Measurements from ENCODE around the gene ALDOB.
"Not testable (repeated sequence)": the region's sequence is repeated elsewhere in the genome, so short reads cannot be mapped to it uniquely, and the experiment has no call there.

The ALDOB gene

DNA sequence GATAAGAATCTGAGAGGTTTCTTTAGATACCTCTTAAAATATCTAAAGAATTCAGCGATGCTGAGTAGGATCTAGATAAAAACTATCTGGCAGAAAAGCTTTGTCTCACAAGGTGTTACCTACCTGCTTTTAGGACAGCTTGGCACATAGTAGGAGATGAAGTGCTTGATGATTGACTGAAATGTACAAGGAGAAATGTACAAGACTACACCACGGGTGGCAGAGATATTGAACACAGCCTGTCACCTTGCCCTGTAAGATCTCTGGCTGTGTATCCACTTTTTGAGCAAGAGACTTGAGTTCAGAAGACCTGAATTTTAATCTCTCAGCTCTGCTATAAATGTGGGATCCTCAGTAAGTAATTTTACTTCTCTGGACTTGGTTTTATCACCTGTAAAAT, 15.7 kb downstream of the ALDOB start:
- no peak for DNase-seq

DNA sequence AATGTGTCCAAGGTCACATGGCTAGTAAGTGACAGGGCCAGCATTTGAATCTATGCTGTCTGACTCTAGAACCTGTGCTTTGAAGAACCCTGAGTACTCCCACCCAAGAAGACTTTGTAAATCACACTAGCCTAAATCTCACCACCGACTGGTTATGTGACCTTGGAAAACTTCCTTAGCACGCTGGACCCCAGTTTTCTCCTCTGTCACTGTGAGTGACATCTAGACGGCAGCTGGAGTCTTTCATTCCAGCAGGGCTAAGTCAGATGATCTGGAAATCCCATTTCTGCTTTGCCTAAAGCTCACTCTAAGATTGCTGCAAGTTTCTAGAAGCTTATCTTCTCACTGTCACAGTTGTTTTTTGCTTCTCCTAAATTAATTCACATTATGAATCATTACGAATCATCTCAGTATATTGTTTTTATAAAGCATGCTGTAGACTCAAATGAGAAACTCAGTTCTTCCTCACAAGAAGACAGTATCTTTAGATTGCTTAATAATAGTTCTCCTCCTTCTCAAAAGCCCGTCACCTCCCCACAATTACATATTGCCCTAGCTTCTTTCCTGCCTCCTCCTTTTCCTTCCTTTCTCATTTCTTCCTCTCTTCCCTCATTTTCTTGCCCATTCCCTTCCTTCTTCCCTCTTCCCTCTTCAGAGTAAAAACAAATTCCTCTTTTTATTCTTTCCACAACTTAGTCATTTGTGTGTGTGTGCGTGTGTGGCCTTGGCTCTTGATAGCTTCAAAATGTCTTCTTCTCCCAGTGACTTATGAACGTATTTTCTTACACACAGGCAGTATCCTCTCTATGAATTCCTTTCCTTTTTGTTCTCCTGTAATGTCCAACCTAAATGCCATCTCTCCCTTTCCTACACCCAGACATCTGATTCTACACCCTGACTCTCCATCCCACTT, 16.8 kb downstream of the ALDOB start:
- no peak for DNase-seq

DNA sequence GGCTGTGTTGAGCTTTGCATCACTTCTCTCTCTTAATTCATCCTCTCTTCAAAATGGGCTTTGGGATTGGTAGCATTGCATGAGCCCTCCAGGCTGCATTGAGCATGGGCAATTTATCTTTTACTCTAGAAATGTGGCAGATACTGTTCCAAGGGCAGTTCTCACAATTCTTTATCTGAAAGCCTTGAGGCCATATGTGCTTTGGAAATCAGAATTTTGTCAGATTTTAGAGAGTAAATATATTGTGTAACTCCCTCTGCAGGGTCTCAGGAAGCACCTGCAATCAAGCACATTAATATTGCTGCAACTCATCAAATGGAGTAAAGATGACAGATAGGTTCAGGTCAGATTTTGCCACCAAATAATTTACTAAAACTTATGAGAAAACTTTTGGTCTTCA, 17.6 kb downstream of the ALDOB start:
- no peak for DNase-seq

DNA sequence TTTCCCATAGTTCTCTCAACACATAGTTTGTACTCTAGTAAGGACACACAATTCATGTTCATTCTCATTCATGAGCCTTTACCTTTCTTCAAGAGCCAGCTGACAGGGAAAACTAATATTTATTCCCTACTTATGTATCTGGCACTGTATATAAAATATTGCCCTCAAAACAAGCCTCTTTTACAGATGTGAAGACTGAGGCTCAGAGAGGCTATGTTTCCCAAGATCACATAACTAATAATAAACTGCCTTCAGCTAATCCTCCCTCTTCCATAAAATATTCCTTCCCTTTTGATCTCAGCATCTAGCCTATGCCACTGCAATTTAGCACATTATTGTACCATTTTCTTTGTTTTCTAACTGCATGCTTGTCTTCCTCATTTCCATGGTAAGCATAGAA, 18.2 kb downstream of the ALDOB start:
- DNase-seq: no peak

DNA sequence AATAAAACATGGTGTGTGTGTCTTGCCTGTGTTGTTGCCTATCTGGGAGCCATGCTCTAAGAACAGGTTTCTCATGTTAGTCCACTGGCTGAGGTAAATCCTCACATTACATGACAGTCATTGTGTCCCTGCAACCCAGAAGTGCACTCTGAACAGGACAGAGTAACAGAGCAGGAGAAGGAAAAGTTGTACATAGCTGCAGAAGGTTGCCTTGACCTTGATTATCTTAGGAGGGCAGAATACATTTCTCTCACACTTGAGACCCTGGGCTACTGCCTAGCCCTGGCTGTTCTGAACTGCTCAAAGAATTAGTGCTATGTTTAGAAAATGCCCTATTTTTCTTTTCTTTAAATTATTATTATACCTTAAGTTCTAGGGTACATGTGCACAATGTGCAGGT, 20.0 kb downstream of the ALDOB start:
- no peak for DNase-seq

DNA sequence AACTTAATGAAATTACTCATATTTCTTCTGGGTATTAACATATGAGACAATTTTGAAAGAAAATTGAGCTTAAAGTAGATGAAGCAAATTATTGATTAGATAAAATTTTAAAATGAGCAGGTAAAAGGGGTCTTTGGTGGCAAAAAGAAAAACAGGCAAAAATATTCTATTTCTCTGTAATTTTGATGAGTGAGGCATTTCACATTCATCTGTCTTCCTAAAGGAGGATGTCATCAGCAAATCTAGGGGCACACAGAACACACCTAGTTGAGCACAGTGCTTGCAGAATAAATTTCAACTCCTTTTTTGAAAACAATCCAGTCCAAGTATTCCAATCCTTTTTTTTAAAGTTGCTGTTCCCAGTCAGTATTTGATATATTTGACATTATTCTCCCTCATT, 20.7 kb downstream of the ALDOB start:
- no peak for DNase-seq

DNA sequence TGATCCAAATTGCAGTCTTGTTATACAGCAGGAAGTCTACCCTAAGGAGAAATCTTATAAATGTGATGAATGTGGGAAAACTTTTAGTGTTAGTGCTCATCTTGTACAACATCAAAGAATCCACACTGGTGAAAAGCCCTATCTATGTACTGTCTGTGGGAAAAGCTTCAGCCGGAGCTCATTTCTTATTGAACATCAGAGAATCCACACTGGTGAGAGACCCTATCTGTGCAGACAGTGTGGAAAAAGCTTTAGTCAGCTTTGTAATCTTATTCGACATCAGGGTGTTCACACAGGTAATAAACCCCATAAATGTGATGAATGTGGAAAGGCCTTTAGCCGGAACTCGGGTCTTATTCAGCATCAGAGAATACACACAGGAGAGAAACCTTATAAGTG, 26.5 kb downstream of the ALDOB start:
- no peak for DNase-seq

DNA sequence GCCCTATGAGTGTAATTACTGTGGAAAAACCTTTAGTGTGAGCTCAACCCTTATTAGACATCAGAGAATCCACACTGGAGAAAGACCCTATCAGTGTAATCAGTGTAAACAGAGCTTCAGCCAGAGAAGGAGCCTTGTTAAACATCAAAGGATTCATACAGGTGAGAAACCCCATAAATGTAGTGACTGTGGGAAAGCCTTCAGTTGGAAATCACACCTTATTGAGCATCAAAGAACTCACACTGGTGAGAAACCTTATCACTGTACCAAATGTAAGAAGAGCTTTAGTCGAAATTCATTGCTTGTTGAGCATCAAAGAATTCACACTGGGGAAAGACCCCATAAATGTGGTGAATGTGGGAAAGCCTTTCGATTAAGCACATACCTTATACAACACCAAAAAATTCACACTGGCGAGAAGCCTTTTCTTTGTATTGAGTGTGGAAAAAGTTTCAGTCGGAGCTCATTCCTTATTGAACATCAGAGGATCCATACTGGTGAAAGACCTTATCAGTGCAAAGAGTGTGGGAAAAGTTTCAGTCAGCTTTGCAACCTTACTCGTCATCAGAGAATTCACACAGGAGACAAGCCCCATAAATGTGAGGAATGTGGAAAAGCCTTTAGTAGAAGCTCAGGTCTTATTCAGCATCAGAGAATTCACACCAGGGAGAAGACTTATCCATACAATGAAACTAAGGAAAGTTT, 27.0 kb downstream of the ALDOB start:
- DNase-seq: no peak

DNA sequence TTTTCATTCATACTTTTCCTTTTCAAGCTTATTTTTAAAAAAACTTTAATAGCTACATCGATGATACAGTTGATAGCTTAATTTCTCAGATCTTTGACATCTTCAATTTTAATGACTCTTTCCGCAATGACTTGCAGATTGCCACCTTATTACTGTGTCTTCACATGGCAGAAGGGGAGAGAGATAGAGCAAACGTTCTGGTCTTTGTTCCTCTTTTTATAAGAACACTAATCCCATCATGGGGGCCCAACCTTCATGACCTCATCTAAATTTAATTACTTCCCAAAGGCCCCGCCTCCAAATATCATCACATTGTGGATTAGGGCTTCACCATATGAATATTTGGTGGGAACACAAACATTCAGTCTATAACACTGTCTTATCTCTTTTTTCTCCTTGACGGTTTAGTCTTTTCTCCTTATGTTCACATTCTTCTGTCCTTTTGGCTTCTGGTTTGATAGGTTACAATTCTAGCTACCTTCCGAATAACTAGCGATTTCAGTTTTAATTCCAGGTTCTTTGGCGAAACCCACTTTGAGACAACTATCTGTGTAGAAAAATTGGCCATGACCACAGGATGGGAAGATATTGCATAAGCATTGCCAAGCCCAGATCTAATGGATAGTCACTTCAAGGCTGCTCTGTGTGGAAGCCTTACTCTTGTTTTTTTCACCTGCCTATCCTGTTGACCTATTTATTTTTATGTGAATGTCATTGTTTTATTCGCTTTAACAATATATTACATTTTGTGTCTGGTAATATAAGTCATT, 31.9 kb downstream of the ALDOB start:
- no peak for DNase-seq

DNA sequence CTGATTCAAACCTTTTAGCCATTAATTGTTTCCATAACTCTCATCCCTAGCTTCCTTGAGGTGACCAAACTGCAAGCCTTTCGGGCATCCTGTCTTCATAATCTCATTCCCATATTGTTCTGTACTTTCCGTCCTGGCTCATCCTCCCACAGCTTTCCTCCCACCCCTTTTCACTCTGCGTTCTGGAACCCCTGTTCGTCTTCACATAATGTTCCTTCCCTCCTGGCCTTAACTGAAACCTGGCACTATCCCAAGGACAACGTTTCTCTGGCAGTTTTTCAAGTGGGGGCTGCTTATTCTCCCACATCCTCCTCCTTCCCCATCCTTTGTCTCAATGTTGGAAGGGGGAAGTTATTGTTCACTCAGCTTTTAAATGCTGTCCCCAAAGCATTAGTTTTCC, 35.5 kb downstream of the ALDOB start:
- DNase-seq: no peak

DNA sequence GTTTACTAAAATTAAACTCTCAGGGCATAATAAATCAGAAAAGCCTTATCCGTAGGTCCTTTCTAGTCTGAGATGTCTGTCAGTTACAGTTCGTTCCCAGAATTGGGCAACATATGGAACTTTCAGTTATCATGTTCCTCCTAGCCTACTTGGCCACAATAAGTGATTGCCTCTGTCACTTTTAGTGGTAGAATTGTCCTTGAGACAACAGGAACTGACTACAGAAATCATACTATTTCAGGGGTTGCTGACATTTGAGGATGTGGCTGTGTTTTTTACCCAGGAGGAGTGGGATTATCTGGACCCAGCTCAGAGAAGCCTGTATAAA, 36.0 kb downstream of the ALDOB start:
- no peak for DNase-seq

DNA sequence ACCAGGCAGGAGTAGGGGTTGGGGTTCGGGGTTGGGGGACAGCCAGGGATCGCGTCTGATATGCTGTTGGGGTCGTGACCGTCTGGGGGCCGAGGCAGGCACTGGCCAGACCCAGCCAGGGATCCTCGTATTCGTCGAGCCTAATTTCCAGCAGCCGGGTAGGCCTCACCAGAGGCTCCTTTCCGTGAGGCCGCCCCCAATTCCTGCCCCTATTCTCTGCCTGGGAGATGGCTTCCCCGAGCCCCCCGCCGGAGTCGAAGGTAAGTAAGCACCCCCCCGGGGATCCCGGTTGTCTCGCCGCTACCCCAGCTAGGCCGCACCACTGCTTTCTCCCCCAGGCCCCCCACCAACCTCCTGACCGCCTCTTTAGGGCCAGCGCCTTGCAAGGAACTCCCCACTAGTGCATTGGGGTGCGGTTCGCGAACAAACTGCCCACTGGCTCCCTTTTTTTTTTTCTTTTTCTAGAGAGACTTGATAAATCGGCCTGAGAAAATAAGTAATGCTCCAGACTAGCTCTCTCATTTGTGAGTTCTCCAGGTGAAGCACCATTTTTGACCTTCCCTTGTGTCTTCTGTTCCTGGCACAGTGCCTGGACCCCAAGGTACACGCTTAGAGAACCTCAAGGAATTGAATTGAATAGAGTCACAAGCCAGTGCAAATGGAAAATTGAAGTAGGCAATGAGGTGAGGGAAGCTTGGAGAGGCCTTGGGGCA, 36.5 kb downstream of the ALDOB start:
- DNase-seq: no peak

DNA sequence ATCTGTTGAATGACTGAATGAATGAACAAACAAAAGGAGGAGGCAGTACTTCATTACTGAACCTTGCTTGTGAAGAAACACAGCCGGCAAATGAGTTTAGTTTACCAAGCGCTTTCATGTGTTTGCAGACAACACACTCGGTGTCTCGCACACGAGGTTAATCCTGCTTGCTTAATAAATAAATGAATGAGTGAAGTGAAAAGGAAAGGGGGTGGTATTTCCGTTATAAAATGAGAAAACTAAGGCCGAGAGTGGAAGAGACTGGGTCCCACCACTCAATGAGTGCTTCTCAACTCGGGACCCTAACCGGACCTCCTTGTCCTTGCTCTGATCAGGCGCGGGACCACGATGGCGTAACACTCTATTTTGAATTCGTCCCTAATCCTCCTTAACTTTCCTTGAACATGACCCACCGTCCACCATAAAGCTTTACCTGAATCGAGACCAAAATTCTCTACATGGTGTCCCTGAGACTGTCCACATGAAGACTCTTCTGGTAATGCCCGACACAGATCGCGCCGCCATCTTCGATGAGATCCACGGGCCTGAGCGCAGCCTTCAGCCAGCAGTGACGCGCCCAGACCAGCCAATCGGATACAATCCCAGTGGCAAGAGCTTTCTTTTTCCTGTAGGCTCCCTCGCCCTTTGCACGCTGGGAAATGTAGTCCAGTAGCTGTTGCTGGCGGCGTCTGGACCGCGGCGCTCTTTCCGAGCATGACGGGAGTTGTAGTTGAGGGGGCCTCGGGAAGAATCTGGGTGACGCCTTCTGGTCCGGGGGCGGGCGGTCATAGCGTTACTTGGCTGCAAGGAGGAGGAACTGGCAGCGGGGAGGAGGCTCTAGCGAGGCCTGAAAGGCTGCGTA, 37.3 kb downstream of the ALDOB start, which contains the start of the genes MRPL50 and ZNF189:
TSS of gene MRPL50 (minus strand) at position 551 of the 862 bp plus-strand sequence. CDS start at position 525, 26 bp downstream.
TSS of gene ZNF189 (plus strand) at position 784 of the 862 bp plus-strand sequence. CDS start 306 bp downstream, outside the sequence.
- DNase-seq: peak; percentile 96

DNA sequence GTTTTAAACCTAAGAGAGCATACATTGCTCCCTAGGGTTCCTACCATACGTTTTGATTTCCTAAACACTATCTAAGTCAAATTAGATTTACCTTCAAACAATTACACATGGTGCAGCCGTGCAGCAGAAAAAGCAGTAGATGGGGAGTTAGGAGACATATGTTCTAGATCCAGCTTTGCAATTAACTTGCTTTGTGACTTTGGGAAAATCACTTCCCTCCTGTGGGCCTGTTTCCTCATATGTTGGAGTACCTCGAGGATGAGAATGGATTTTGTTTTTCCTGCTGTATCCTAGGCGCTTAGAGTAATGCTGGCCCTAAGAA, 37.9 kb downstream of the ALDOB start:
- DNase-seq: no peak

DNA sequence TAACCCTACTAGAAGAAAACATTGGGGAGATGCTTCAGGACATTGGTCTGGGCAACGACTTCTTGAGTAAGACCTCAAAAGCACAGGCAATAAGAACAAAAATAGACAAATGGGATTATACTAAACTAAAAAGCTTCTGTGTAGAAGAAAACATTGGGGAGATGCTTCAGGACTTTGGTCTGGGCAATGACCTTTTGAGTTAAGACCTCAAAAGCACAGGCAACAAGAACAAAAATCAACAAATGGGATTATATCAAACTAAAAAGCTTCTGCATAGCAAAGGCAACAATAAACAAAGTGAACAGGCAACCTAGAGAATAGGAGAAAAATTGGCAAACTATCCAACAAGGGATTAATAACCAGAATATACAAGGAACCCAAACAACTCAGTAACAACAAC, 40.9 kb downstream of the ALDOB start:
- DNase-seq: no peak

DNA sequence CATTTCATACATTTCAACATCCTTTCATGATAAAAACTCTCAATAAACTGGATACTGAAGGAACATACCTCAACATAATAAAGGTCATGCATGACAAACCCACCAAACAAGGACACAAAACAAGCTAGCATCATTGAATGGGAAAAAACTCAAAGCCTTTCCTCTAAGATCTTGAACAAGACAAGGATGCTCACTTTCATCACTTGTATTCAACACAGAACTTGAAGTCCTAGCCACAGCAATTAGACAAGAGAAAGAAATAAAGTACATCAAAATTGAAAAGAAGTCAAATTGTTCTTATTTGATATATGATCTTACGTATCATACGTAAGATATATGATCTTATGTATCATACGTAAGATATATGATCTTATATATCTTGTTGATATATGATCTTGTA, 42.4 kb downstream of the ALDOB start:
- DNase-seq: no peak

DNA sequence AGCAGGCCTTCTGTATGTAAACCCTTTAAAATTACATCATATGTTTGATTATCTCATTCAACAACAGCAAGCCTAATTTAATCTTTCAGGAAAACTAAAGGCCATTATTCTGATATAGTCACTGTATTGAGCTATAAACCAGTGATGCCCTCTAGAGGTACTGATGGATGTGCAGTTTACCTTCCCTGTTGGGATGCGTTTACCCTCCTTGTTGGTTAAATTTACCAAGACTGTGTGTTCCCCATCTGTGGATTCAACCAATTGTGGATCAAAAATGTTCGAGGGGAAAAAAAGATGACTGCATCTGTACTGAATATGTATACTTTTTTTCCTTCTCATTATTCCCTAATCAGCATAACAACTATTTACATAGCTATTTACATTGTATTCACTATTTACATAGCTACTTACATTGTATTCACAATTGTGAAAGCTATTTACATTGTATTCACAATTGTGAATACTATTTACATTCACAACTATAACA, 47.0 kb downstream of the ALDOB start:
- DNase-seq: peak; percentile 36

DNA sequence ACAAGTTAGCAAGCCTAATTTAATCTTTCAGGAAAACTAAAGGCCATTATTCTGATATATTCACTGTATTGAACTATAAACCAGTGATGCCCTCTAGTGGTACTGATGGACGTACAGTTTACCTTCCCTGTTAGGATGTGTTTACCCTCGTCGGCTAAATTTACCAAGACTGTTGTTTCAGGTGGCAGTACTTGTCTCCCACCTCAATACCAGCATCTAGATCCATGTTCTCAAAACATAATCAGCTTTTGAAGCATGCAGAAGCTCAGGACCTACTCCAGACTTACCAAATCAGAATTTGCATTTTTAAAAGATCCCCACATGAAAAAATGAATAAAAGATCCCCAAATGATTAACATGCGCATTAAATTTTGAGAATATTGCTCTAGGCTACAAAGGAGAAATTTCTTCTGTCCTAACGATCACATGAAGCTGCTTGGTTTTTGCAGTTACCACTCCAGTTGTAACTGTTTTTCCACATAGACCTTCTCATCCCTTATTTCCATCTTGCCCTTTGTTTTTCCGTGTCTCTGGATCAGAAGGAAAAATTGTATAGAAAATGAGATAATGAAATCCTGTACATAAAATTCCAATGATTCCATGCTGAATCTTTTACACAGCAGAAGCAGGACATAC, 47.6 kb downstream of the ALDOB start:
- DNase-seq: peak; percentile 58

DNA sequence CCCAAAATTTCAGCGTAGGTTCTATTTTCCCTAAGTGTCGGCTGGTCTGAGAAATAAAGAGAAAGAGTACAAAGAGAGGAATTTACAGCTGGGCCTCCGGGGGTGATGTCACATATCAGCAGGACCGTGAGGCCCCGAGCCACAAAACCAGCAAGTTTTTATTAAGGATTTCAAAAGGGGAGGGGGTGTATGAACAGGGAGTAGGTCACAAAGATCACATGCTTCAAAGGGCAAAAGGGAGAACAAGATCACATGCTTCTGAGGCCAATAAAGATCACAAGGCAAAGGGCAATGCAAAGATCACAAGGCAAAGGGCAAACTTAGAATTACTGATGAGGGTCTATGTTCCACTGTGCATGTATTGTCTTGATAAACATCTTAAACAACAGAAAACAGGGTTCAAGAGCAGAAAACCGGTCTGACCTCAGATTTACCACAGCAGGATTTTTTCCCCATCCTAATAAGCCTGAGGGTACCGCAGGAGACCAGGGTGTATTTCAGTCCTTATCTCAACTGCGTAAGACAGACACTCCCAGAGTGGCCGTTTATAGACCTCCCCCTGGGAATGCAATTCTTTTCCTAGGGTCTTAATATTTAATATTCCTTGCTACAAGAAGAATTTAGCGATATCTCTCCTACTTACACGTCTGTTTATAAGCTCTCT, 50.6 kb downstream of the ALDOB start, which contains the start of gene BAAT:
TSS of gene BAAT (minus strand) at position 134 of the 664 bp plus-strand sequence. CDS start 13,602 bp downstream, outside the sequence.
- DNase-seq: not testable (repeated sequence)

DNA sequence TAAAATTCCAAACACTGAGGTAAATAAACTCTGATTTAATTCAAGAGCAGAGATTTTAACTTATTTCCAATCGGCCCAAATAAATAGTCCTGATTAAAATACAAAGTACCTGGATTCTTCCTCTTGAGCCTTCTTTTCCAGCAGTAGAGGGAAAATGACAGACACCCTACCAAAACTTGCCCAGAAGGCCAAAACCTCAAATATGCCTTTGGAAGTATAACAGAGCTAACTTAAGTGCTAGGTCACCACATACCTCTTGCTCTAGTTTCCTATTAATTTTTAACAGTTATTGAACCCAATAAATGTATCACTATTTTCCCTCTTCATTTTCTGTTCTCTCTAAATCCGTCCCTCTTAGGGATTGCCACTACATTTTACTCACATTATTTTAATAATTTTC, 52.2 kb downstream of the ALDOB start:
- no peak for DNase-seq

Measured in NCI-H1436 (cell line).